HepG2 (cell line): ENCODE results near the gene CRNKL1. TPM values are rescaled to one million over a fixed set of nuclear protein-coding genes. Genes with fewer than 3 reads are reported as not detected.

Experiments used
- AGO1 ChIP-seq: fragments of 200-400 bp; formaldehyde crosslinking; IDR thresholded peaks from 2 replicates; pipeline ENCODE4 v1.6.1; 2017; ENCODE audit warnings: mild to moderate bottlenecking, low read depth, low read length, moderate library complexity; ENCODE audit not compliant: poor library complexity, severe bottlenecking
- BHLHE40 ChIP-seq: IDR thresholded peaks from 2 replicates; pipeline ENCODE4 v1.6.1; 2011; ENCODE audit warnings: low read length, improper control_type of control experiment
- EEA1 ChIP-seq: sonication (generic); formaldehyde crosslinking; IDR thresholded peaks from 2 replicates; pipeline ENCODE4 v1.5.1; 2020; ENCODE audit warnings: mild to moderate bottlenecking, missing genetic modification reagents, borderline replicate concordance
- EP300 ChIP-seq, 3 experiments: sonication (generic) in 1 of 3; formaldehyde crosslinking in 1 of 3; IDR thresholded peaks; 2 replicates each; pipeline versions ENCODE4 v1.5.1 to v1.6.1; 2011 to 2020; ENCODE audit warnings: low read depth in 2 of 3, low read length in 2 of 3, borderline replicate concordance in 1 of 3, improper control_type of control experiment in 1 of 3, mild to moderate bottlenecking in 1 of 3, missing genetic modification reagents in 1 of 3, moderate library complexity in 1 of 3
- HNF1B ChIP-seq: sonication (generic); formaldehyde crosslinking; IDR thresholded peaks from 2 replicates; pipeline ENCODE4 v1.5.1; 2020; ENCODE audit warnings: mild to moderate bottlenecking, moderate library complexity, missing genetic modification reagents
- MED8 ChIP-seq: sonication (generic); formaldehyde crosslinking; IDR thresholded peaks from 2 replicates; pipeline ENCODE4 v1.8.1; 2023; ENCODE audit warnings: mild to moderate bottlenecking, missing genetic modification reagents; ENCODE audit not compliant: insufficient replicate concordance
- MIXL1 ChIP-seq: IDR thresholded peaks from 2 replicates; pipeline ENCODE4 v1.6.1; 2016
- SMYD3 ChIP-seq: sonication (generic); formaldehyde crosslinking; IDR thresholded peaks from 2 replicates; pipeline ENCODE4 v1.8.1; 2023; ENCODE audit warnings: mild to moderate bottlenecking, missing genetic modification reagents
- ZBTB1 ChIP-seq: sonication (generic); formaldehyde crosslinking; IDR thresholded peaks from 2 replicates; pipeline ENCODE4 v1.4.0; 2020; ENCODE audit warnings: missing genetic modification reagents, borderline replicate concordance
- ZNF572 ChIP-seq: sonication (generic); formaldehyde crosslinking; IDR thresholded peaks from 2 replicates; pipeline ENCODE4 v1.5.1; 2020; ENCODE audit warnings: mild to moderate bottlenecking, missing genetic modification reagents
- ZNF644 ChIP-seq: IDR thresholded peaks from 2 replicates; pipeline ENCODE4 v1.6.1; 2016; ENCODE audit warnings: low read depth
- ZNF672 ChIP-seq: sonication (generic); formaldehyde crosslinking; IDR thresholded peaks from 2 replicates; pipeline ENCODE4 v1.8.1; 2022; ENCODE audit warnings: missing genetic modification reagents
- ZNF768 ChIP-seq: sonication (generic); formaldehyde crosslinking; IDR thresholded peaks from 2 replicates; pipeline ENCODE4 v1.4.0; 2020; ENCODE audit warnings: missing genetic modification reagents
- ZSCAN29 ChIP-seq: sonication (generic); formaldehyde crosslinking; conservative IDR thresholded peaks from 2 replicates; pipeline ENCODE4 v1.4.0; 2020; ENCODE audit warnings: mild to moderate bottlenecking, missing genetic modification reagents
- polyA plus RNA-seq, 8 experiments: library from polyadenylated mRNA; depleted of rRNA in 3 of 8; stranded (reverse) in 7 of 8; unstranded in 1 of 8; fragments of >200 nt; fragmentation: Illumina TruSeq in 4 of 8; extraction: Trizol in 4 of 8; gene quantifications; 2 replicates each; pipeline versions ENCODE4 v1.2.1 to v1.2.3, GENCODE V29; 2011 to 2016; ENCODE audit warnings: low read depth in 4 of 8, missing spikeins in 1 of 8, mixed read lengths in 1 of 8; ENCODE audit not compliant: insufficient read depth in 1 of 8
- total RNA-seq, 5 experiments: library from RNA; depleted of rRNA; stranded (reverse); fragments of >200 nt; fragmentation: Illumina TruSeq; extraction: Trizol; gene quantifications; 2 replicates each; pipeline ENCODE4 v1.2.3, GENCODE V29; 2016; ENCODE audit warnings: low read depth in 1 of 5
- TF ChIP-seq, protein P1 (sequence below): IDR thresholded peaks from 2 replicates; pipeline ENCODE4 v1.6.1; 2012; ENCODE audit warnings: inconsistent platforms
- TF ChIP-seq, protein P2 (sequence below): sonication (generic); formaldehyde crosslinking; IDR thresholded peaks from 2 replicates; pipeline ENCODE4 v1.4.0; 2020; ENCODE audit warnings: missing genetic modification reagents, borderline replicate concordance
- TF ChIP-seq, protein P3 (sequence below): sonication (generic); formaldehyde crosslinking; IDR thresholded peaks from 2 replicates; pipeline ENCODE4 v1.9.0; 2021; ENCODE audit warnings: missing genetic modification reagents, borderline replicate concordance
- TF ChIP-seq, protein P4 (sequence below): sonication (generic); formaldehyde crosslinking; conservative IDR thresholded peaks from 2 replicates; pipeline ENCODE4 v1.8.0; 2022; ENCODE audit warnings: missing genetic modification reagents

Gene CRNKL1
- total and polyA plus RNA-seq, 2 of the 13 experiments (the other 11 are each of a cell fraction or from before 2014, with no cell fraction given): 12.3 to 64.5 TPM

GRCh38 chr20:20010639-20011500 lies 41.4 kb downstream of the CRNKL1 start (continued):
- TF ChIP-seq HNF1B (CRISPR knock-in tag) (no peak), MIXL1 (CRISPR knock-in tag) (peak; percentile 93), EP300 (IDR thresholded peaks at IDR 0.05; ENCODE audit: low read depth in 2 of 2, low read length in 2 of 2) (peak in 1 of 2 experiments; percentile 93; a peak in 2 of 4 replicates), EP300 (CRISPR knock-in tag; IDR thresholded peaks at IDR 0.05; ENCODE audit: borderline replicate concordance) (peak; percentile 50; the same call in 1 of the 2 replicates), ZNF572 (no peak), ZNF672 (CRISPR knock-in tag) (no peak), ZNF644 (peak; percentile 41; the same call in 1 of the 2 replicates), SMYD3 (CRISPR knock-in tag) (no peak), ZSCAN29 (no peak), BHLHE40 (no peak), ZNF768 (CRISPR knock-in tag) (no peak), ZBTB1 (no peak), EEA1 (CRISPR knock-in tag) (no peak), MED8 (CRISPR knock-in tag) (no peak), AGO1 (no peak)
- TF ChIP-seq, protein P1, sequence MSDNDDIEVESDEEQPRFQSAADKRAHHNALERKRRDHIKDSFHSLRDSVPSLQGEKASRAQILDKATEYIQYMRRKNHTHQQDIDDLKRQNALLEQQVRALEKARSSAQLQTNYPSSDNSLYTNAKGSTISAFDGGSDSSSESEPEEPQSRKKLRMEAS: peak; percentile 96
- TF ChIP-seq, protein P2, sequence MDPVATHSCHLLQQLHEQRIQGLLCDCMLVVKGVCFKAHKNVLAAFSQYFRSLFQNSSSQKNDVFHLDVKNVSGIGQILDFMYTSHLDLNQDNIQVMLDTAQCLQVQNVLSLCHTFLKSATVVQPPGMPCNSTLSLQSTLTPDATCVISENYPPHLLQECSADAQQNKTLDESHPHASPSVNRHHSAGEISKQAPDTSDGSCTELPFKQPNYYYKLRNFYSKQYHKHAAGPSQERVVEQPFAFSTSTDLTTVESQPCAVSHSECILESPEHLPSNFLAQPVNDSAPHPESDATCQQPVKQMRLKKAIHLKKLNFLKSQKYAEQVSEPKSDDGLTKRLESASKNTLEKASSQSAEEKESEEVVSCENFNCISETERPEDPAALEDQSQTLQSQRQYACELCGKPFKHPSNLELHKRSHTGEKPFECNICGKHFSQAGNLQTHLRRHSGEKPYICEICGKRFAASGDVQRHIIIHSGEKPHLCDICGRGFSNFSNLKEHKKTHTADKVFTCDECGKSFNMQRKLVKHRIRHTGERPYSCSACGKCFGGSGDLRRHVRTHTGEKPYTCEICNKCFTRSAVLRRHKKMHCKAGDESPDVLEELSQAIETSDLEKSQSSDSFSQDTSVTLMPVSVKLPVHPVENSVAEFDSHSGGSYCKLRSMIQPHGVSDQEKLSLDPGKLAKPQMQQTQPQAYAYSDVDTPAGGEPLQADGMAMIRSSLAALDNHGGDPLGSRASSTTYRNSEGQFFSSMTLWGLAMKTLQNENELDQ (CRISPR knock-in tag): no peak
- TF ChIP-seq, protein P3, sequence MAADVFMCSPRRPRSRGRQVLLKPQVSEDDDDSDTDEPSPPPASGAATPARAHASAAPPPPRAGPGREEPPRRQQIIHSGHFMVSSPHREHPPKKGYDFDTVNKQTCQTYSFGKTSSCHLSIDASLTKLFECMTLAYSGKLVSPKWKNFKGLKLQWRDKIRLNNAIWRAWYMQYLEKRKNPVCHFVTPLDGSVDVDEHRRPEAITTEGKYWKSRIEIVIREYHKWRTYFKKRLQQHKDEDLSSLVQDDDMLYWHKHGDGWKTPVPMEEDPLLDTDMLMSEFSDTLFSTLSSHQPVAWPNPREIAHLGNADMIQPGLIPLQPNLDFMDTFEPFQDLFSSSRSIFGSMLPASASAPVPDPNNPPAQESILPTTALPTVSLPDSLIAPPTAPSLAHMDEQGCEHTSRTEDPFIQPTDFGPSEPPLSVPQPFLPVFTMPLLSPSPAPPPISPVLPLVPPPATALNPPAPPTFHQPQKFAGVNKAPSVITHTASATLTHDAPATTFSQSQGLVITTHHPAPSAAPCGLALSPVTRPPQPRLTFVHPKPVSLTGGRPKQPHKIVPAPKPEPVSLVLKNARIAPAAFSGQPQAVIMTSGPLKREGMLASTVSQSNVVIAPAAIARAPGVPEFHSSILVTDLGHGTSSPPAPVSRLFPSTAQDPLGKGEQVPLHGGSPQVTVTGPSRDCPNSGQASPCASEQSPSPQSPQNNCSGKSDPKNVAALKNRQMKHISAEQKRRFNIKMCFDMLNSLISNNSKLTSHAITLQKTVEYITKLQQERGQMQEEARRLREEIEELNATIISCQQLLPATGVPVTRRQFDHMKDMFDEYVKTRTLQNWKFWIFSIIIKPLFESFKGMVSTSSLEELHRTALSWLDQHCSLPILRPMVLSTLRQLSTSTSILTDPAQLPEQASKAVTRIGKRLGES (CRISPR knock-in tag): no peak
- TF ChIP-seq, protein P4, sequence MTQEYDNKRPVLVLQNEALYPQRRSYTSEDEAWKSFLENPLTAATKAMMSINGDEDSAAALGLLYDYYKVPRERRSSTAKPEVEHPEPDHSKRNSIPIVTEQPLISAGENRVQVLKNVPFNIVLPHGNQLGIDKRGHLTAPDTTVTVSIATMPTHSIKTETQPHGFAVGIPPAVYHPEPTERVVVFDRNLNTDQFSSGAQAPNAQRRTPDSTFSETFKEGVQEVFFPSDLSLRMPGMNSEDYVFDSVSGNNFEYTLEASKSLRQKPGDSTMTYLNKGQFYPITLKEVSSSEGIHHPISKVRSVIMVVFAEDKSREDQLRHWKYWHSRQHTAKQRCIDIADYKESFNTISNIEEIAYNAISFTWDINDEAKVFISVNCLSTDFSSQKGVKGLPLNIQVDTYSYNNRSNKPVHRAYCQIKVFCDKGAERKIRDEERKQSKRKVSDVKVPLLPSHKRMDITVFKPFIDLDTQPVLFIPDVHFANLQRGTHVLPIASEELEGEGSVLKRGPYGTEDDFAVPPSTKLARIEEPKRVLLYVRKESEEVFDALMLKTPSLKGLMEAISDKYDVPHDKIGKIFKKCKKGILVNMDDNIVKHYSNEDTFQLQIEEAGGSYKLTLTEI (CRISPR knock-in tag): no peak
